ENCODE measurements around the gene MAP2.

DNA sequence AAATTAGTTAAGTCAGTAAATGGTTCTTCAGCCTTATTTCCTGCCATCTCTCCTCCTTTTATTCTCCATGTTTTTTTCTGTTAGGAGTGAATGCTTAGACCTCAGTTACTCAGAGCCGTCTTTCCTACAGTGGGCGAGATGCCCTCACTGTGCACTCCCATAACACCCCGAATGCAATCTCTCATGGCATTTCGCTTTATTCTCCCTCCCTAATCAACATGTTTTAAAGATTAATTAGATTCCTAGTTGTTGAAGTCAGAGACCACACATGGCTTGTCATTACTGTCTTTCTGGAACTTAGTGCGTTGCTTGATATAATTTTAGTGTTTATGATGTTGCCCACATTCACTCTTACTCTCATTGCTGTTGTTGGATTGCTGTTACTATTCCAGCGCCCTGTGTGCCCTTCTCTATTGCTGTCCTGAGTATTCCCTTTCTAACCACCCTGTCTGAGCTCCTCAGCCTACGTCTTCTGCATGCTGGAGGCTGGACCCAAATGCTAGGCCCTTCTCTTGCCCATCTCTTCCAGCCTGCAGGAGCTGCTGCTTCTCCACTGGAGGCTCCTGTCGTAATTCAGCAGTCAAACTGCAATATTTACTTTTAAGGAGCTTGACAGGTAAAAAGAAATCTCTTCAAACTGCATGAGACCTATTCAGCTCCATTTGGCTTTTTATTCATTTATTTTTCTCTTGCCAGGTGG, 99.3 kb downstream of the MAP2 start:
- TF ChIP-seq, protein P1, sequence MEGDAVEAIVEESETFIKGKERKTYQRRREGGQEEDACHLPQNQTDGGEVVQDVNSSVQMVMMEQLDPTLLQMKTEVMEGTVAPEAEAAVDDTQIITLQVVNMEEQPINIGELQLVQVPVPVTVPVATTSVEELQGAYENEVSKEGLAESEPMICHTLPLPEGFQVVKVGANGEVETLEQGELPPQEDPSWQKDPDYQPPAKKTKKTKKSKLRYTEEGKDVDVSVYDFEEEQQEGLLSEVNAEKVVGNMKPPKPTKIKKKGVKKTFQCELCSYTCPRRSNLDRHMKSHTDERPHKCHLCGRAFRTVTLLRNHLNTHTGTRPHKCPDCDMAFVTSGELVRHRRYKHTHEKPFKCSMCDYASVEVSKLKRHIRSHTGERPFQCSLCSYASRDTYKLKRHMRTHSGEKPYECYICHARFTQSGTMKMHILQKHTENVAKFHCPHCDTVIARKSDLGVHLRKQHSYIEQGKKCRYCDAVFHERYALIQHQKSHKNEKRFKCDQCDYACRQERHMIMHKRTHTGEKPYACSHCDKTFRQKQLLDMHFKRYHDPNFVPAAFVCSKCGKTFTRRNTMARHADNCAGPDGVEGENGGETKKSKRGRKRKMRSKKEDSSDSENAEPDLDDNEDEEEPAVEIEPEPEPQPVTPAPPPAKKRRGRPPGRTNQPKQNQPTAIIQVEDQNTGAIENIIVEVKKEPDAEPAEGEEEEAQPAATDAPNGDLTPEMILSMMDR (conservative IDR thresholded peaks at IDR 0.05 in 1 of 2, IDR thresholded peaks at IDR 0.05 in 1 of 2; ENCODE audit: extremely low read depth in 1 of 2, insufficient read depth in 1 of 2, low read depth in 1 of 2, low read length in 2 of 2): no peak
- TF ChIP-seq EZH2 (IDR thresholded peaks at IDR 0.05; ENCODE audit: borderline replicate concordance, low read length): no peak
